Suprapubic skin (tissue), 4 donors: ENCODE data around the gene ESPNL.

Source experiments
- POLR2A ChIP-seq, 2 donors: fragments of 450-650 bp; IDR thresholded peaks; one replicate each; pipeline ENCODE4 v1.6.1; 2017; ENCODE audit warnings: antibody characterized with exemption in 2 of 2, mild to moderate bottlenecking in 2 of 2, moderate library complexity in 2 of 2
- POLR2AphosphoS5 ChIP-seq, 3 donors: sonication (generic); formaldehyde crosslinking; IDR thresholded peaks; one replicate each; pipeline ENCODE4 v1.6.1; 2017; ENCODE audit warnings: antibody characterized with exemption in 3 of 3
- TF ChIP-seq, protein P1 (sequence below), 2 donors: fragments of 200-600 bp in 1 of 2; fragments of 450-650 bp in 1 of 2; sonication (generic) in 1 of 2; IDR thresholded peaks; one replicate each; pipeline ENCODE4 v1.5.1; 2016 to 2019; ENCODE audit warnings: antibody characterized with exemption in 2 of 2, mild to moderate bottlenecking in 1 of 2, moderate library complexity in 1 of 2

DNA sequence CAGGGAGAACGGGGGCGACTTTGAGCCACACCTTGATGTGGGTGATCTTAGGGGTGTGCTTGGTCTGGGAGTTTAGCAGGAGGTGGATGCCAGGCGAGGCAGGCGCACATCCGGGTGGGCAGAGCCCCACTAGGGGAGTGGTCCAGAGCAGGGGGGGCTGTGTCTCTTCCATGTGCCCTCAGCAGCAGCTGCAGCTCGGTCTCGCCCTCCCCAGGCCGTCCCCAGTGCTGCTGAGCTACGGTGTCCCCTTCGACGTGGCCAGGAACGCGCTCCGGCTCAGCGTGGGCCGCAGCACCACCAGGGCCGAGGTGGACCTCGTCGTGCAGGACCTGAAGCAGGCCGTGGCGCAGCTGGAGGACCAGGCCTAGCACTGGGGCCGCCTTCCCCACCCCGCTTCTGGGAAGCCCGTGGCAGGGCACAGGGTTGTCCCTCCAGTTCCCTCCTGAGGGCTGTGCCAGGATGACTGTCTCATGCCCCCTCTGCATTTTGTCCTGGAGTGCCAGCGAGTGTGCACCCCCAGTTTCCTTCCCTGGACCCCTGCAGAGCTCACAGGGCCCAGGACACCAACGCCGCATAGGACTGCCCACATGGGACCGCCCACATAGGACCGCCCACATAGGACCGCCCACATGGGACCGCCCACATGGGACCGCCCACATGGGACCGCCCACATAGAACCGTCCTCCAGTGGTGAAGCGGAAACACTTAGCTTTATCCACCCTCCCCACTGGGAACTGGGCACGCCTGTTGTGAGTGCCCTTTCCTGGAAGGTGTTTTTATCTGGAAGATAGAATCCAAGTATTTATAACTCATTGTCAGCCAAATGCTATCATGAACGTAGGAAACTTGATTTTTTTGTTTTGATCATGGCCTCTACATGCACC, 1.9 kb upstream of the ESPNL start:
- TF ChIP-seq, protein P1, sequence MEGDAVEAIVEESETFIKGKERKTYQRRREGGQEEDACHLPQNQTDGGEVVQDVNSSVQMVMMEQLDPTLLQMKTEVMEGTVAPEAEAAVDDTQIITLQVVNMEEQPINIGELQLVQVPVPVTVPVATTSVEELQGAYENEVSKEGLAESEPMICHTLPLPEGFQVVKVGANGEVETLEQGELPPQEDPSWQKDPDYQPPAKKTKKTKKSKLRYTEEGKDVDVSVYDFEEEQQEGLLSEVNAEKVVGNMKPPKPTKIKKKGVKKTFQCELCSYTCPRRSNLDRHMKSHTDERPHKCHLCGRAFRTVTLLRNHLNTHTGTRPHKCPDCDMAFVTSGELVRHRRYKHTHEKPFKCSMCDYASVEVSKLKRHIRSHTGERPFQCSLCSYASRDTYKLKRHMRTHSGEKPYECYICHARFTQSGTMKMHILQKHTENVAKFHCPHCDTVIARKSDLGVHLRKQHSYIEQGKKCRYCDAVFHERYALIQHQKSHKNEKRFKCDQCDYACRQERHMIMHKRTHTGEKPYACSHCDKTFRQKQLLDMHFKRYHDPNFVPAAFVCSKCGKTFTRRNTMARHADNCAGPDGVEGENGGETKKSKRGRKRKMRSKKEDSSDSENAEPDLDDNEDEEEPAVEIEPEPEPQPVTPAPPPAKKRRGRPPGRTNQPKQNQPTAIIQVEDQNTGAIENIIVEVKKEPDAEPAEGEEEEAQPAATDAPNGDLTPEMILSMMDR (IDR thresholded peaks at IDR 0.05) = no peak
- TF ChIP-seq POLR2AphosphoS5 (IDR thresholded peaks at IDR 0.05) (no peak), POLR2A (IDR thresholded peaks at IDR 0.05) (no peak)
